NCI-H1092 treated with DMSO at 0.1 percent for 48 hours (cell line): ENCODE data around the gene IL1A.

Source experiments
- DNase-seq: peaks from one replicate; lab custom pipeline; 2025; lab: John Stamatoyannopoulos, UW

The IL1A gene

DNA sequence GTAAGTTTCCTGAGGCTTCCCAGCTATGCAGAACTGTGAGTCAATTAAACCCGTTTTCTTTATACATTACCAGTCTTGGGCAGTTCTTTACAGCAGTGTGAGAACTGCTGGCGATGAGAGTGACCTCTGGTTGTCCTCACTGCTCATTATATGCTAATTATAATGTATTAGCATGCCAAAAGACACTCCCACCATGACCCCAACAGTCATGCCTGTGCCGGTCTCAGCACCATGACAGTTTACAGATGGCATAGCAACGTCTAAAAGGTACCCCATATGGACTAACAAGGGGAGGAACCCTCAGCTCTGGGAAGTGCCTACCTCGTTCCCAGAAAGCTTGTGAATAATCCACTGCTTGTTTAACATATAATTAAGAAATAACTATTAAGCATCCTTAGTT lies 8.1 kb upstream of the IL1A start:
- DNase-seq, result no peak

DNA sequence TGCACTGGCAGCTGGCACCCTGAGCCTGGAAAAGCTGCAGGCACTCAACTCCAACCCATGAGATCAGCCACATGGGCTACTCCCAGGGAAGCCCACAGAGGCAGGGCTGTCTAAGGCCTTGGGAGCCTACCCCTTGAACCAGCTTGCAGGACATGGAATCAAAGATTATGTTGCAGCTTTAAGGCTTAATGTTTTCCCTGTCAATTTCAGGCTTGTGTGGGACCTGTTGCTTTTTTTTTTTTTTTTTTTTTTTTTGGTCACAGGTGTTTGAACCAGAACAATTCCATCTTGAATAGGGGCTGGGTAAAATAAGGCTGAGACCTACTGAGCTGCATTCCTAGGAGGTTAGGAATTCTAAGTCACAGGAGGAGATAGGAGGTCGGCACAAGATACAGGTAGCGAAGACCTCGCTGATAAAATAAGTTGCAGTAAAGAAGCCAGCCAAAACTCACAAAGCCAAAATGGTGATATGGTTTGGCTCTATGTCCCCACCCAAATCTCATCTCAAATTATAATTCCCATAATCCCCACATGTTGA lies 7.5 kb upstream of the IL1A start:
- no peak for DNase-seq

DNA sequence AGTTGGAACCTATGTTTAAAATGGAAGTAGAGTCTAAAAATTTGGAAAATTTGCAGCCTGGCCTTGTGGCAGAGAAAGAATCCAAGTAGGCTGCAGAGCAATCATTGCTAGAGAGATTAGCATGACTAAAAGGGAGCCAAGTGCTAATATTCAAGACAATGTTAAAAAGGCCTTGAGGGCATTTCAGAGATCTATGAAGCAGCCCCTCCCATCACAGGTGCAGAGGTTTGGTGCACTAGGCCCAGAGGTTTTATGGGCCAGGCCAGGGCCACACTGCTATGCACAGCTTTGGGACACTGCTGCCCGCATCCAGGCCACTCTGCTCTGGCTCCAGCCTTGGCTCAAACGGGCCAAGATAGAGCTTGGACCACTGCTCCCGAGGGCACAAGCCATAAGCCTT lies 6.7 kb upstream of the IL1A start:
- DNase-seq, result no peak

DNA sequence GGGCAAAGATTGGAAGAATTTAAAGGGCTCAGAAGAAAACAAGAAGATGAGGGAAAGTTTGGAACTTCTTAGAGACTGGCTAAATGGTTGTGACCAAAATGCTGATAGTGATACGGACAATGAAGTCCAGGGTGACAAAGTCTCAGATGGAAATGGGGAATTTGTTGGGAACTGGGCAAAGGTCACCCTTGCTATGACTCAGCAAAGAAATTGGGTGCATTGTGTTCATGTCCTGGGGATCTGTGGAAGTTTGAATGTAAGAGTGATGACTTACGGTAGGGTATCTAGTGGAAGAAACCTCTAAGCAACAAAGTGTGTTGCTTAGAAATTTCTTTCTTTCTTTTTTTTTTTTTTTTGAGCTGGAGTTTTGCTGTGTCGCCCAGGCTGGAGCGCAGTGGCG lies 6.0 kb upstream of the IL1A start:
- DNase-seq, result no peak

DNA sequence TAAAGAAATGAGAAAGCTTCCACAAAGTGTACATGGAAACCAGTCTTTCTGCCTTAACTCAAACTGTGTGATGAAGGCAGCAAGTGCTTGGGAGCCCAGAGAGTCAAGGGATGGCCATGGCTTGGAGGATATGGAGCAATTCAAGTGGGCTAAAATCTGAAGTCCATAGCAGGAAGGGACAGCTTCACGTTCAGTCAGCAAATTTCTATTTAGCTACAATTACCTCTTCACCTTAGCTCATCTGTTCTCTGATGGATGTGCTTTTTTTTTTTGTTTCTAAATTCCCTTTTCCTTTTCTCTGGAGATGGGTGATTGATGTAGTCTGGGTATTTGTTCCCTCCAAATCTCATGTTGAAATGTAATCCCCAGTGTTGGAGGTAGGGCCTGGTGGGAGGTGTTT lies 4.9 kb upstream of the IL1A start:
- no peak for DNase-seq

DNA sequence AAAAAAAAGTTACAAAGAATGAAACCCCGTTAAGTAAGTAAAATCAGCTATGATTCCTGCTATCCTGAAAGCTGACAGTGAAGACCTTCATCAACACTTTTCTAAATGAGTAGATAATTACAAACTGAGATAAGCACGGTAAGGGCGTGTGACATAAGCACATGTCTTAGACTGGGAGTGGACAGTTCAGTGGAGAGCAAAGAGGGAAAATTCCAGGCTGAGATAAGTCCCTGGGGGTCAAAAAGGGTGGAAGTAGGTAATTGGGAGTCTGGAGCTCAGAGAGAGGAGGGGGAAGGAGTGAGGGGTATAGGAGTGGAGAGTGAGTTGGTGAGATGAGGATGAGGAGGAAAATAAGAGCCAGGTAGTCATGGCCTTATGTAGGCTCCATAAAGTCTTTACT lies 4.4 kb upstream of the IL1A start:
- no peak for DNase-seq

DNA sequence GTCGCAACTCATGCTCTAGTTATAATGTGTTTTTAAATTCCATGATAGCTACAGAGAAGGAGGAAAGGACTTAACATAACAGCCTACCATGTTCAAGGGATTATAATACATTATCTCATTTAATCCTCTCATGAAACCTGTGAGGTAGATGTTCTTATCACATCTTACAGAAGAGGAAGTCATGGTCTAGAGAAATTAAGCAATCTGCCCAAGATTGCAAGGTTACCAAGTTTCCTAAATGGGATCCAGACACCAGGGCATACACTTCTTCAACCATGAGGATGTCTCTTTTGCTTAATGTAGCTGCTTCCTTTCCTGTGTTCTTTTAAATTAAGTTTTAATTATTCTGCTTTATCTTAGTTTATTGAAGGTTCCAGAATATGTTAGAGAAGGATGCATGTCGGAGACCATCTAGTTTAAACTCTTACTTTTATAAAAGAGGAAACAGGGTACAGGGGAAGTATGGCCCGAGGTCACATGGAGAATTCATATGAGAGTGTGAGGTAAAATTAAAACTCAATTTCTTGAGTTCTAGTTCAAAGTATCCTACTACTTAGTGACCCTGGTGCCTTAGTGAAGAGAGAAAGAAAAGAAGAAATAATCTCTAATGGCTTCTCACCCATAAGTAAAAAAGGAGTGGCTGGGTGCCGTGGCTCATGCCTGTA lies 3.6 kb upstream of the IL1A start:
- no peak for DNase-seq

DNA sequence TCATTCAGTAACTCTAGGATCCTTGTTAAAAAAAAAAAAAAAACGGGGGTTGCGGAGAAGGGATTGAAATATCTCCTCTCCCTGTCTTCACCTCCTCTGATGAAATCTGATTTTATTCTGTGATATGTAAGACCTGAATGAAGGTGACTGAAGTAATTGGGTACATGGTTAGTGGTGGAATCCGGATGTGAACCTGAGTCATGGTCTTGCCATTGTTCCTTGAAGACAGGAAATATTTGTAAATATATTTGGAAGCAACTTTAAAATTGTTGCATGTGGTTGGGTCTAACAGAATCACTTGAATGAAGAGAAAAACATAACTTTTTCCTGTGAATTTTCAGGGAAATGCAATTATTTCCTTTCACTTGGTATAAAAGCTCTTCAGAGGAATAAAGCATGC lies 3.0 kb upstream of the IL1A start:
- DNase-seq, result no peak

DNA sequence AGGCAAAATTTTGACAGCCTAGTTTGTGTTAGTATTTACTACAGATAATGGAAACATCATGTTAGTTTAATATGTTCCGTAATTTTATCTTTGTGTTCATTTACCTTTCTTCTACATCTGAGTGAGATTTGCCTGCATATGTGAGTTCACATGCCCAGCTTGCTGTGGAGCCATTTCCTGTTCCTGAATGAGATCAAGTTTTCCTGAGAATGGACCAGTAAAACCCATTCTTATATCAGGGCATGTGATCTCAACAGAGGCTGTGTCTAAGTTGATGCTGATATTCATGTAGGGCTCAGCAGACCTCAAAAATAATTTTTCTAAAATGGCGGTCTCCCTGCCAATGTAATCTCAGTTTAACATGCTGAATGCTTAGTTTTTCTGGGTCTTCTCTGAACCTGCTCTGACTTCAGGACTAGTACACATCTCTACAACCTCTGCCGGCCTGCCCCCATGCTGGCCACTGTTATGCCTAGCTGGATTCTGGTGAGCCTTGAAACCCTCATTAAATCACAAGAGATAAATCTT lies 1.0 kb downstream of the IL1A start:
- DNase-seq, result no peak

DNA sequence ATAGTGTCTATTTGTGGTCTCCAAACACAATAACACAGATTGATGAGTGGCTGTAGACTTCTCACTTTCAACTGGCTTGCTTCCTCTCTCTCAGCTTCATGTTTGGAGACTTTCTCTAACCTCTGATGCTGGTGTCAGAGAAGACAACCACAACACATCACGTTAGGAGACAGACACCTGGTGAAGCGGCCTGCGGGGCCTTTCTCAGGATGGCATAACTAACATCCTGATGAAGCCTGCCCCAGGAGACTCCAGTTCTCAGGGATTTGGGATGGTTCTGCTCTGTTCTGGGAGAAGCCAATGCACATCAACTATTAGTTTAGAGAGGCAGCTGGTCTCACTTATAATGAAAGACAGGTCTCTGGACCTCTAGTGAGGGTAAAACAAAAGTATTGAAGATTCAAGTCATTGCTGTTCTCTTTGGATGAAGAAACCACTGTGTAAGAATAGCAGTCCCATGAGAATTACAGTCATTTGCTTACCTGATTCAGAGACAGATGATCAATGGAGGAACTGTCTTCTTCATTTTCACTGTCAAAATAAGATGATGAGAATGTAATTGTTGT lies 2.0 kb downstream of the IL1A start:
- DNase-seq, result no peak

DNA sequence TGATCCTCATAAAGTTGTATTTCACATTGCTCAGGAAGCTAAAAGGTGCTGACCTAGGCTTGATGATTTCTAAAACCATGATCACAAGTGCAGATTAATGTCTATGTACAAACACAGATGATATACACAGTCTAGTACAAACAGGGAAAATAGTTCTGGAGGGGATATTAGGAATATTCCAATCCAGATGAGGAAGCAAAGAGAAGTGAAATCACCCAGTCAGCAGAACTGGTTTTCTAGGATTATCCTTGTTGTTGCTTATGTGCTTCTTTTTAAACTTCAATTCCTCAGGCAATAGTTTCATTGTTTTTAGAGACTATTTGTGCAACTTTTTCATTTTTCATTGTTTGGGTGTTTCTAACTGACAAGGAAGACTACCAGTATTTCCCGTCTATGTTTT lies 4.7 kb downstream of the IL1A start:
- DNase-seq, result no peak

DNA sequence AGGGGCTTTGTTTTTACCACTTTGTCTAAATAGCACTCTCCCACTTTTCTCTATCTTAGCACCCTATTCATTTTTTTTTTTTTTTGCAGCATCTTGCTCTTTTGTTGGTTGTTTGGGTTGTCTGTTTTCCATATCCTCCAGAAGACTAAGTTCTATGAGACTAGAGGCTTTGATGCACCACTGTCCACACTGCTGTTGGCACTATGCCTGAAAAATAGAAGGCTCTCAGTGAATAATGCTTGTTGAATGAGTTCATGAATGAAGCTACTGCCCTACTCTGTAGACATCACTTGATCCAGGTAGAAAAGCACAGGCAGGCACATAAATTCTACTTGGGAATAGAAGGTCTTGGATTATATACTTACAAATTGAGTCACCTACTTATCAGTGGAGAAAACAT lies 7.3 kb downstream of the IL1A start:
- no peak for DNase-seq

DNA sequence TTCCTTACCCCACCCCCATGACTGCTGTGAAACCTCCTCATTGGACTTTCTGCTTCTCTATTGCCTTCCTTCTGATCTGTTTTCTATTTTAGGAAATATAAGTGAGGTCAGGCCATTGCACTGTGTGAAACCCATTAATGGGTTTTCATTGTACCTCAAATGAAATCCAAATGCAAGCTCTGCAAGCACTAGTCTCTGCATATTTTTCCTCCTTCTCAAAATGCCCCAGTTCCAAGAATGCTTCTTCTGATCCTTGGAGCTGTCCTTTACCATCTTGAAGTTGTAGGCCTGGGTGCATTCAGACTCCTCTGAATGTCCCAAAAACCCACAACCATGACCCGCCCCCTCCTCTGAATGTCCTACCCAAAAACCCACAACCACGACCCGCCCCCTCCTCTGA lies 8.2 kb downstream of the IL1A start:
- no peak for DNase-seq

DNA sequence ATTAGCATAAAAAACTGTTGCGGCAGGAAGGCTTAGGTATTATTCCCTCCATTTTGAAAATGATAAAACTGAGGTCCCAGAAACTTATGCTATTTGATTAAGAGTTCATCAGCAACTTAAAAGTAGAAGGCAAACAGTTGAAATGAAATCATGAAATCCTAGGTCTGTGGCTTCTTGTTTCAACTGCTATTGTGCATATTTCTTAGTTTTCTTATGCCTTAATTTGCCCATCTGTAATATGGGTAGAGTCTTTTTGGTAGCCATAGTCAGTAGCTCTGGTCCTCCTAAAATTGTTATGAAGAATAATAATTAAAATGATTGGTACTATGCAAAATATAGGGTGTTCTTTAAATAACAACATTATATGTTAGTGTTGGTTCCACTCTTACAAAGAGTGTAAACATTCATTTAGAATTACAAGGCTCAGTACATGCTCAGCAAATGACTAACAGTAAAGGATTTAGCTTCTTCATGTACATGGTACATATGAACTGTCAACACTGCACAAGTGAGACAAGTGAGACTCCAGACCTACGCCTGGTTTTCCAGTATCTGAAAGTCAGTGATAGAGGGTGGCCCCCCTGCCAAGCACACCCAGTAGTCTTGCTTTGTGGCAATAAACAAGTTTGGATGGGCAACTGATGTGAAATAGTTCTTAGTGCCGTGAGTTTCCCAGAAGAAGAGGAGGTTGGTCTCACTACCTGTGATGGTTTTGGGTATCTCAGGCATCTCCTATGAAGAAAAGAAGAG lies 9.6 kb downstream of the IL1A start:
- no peak for DNase-seq

DNA sequence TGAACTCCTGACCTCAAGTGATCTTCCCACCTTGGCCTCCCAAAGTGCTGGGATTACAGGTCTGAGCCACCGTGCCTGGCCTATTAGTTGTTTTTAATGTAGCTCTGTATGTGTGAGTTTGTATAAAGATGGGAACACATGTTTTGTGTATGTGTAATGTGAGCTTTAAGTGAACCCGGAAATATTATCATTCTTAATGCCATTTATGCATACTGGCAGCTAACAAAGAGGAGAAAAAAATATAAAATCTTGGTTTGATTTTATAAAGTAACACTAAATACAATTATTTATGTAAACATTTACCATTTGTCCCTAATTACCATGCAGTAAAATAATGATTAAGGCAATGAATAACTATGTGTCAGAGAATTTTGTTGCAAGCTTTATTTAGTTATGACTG lies 10.7 kb downstream of the IL1A start:
- no peak for DNase-seq

DNA sequence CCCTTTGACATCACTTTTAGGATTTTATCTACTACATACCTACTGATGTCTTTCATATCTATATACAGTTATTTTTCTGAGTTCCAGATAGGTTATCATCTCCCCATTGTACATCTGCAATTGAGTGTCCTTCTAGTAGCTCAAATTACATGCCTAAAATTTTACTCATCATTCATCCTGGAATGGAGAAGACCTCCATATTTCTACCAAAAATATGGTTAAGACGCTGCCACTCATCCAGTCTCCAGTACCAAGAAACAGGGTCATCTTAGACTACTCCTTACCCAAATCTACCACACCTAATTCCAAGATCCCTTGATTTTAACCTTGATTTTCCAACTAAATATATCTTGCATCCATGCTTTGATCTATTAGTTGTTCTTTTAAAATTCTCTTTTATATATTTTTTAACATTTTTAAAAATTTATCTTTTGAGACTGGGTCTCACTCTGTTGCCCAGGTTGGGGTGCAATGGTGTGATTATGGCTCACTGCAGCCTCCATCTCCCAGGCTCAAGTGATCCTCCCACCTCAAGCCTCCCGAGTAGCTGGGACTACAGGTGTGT lies 11.3 kb downstream of the IL1A start:
- no peak for DNase-seq

DNA sequence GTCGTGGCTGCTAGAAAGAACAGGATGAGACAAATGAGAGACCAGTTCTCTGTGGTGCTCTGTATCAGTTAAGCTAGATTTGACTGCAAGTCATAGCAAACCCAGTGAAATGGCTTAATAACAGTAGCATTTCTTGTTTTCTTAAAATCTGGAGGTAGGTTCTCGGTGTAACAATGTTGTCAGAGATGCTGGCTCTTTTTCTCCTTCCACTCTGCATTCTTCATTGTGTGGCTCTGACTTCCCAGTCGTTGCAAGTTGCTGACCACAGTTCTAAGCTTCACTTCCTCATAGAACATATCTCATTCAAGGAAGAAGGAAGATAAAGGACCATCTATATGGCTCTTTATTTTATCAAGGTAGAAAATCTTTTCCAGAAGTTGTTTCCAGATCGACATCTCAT lies 12.0 kb downstream of the IL1A start:
- no peak for DNase-seq

DNA sequence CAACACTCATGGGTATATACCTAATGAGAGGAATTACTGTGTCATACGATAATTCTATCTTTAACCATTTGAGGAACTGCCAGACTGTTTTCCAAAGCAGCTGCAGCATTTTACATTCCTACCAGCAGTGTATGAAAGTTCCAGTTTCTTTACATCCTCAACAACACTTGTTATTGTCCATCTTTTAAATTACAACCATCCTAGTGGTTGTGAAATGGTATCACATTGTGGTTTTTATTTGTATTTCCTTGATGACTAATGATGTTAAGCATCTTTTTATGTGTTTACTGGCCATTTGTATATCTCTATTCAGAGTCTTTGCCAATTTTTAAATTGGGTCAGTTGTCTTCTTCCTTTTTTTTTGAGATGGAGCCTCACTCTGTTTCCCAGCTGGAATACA lies 15.9 kb downstream of the IL1A start:
- no peak for DNase-seq

DNA sequence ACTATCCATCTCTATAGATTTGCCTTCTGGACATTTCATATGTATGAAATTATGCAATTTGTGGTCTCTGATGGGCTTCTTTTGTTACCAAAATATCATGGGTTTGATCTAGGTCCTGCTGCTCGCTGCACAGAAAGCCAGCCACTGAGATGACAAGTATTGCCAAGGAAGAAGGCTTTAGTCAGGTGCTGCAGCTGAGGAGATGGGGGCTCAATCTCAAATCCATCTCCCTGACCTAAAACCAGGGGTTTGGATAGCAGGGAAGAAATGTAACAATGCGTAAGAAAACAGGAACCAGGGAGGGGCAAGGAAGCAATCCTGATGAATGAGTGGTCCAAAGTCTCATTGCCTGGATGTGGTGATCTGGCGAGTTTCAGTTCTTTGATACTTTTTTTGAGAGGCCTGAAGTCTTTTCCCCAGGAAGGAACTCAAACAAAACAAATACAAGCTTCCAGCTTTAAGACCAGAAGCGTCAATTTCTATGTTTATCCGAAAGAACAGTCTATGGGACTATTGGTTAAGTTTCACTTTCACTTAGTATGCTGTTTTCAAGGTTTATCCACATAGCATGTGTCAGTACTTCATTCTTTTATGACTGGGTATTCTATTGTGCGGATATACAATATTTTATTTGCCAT lies 16.5 kb downstream of the IL1A start:
- no peak for DNase-seq

DNA sequence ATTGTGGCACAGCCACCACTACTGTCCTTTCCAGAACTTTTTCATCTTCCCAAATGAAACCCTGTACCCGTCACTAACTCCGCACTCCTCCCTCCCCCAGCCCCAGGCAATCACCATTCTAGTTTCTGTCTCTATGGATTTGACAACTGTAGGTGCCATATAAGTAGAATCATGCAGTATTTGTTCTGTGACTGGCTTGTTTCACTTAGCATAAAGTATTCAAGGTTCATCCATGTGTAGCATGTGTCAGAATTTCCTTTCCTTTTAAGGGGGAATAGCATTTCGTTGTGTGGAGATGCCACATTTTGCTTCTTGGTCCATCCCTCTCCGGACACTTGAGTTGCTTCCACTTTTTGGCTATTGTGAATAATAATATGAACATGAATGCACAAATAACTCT lies 19.0 kb downstream of the IL1A start:
- DNase-seq, result no peak

DNA sequence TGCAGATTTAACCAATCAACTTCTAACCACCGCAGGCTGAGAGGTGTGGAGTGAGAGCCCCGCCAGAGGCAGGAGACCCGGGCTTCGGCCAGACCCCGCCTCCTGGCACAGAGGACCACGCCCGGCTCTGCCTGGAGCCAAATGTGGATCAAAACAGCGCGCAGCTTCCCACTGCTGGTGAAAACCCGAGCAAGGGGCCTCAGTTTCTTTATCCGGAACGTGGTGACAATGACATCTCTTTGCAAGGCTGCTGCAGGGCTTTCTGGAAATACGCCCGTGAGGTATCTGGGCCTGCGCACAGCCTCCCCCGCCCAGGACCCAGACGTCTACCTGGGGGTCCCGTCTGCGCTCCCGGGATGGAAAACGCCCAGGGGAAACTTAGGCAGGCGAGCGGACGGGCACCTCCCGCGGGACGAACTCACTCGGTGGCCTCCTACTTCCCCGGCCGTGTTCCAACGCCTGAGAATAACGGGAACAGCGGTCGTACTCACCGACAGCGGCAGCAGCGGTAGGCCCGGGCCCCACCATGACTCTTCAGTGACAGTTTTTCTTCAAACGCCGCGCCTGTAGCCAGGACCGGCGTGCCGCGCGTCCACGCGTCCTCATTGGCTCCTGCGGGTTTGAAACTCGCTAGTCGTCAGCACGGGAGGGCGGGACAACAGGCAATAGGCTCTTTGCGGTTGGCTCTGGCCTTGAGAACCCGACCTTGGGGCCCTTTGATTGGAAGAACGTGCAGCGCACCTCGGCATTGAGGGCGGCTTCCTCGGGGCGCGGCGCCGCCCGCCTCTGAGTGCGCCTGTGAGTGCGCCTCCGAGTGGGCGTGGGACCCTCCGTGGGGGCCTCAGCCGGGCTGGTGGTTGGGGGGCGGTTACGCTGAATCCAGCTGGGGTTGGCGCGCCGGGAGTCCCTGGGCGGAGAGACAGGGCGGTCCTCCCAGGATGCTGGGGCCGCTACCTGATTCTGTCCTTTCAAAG lies 19.9 kb downstream of the IL1A start, which contains the start of gene CKAP2L:
CKAP2L (minus strand) TSS at position 539 of the 974 bp plus-strand sequence; CDS start at position 528, 11 bp downstream.
- DNase-seq, result peak; percentile 93
